CD4-positive, alpha-beta T cell (primary cell): ENCODE results near the gene BIRC5. TPM values are rescaled to one million over a fixed set of nuclear protein-coding genes. Genes with fewer than 3 reads are reported as not detected.

Source experiments
- ATAC-seq: fragments of 200-7000 bp; cut with Tn5 transposase; one replicate; pipeline ENCODE4 v1.10.0; 2022; ENCODE audit warnings: mild to moderate bottlenecking; ENCODE audit not compliant: poor library complexity
- CTCF ChIA-PET: fragments of 350-600 bp; sonication (Branson Sonifier 250); formaldehyde crosslinking; loops from one replicate; lab custom pipeline; 2021; ENCODE audit warnings: antibody characterized with exemption, inconsistent platforms; lab: Charles Lee
- POLR2A ChIA-PET: fragments of 350-600 bp; sonication (Branson Sonifier 250); formaldehyde crosslinking; loops from one replicate; lab custom pipeline; 2021; ENCODE audit warnings: antibody characterized with exemption, inconsistent platforms; lab: Charles Lee
- DNase-seq, 14 experiments: peaks; one replicate each; pipeline ENCODE4 v3.0.0-alpha.2; 2013 to 2020; ENCODE audit warnings: mixed read lengths in 2 of 14
- H3K27ac ChIP-seq, 2 donors: one replicate each; pipeline versions ENCODE4 v1.5.1 to v1.7.0; 2013; ENCODE audit warnings: low read length in 2 of 2, low read depth in 1 of 2, mild to moderate bottlenecking in 1 of 2
- H3K27me3 ChIP-seq, 2 experiments: 1 replicate in 1 of 2; 2 replicates in 1 of 2; pipeline versions ENCODE4 v1.6.1 to v1.7.0; 2013; ENCODE audit warnings: low read length in 2 of 2, control low read depth in 1 of 2, mild to moderate bottlenecking in 1 of 2, moderate library complexity in 1 of 2; ENCODE audit not compliant: insufficient read depth in 2 of 2, control insufficient read depth in 1 of 2
- H3K36me3 ChIP-seq: one replicate; pipeline ENCODE4 v1.6.1; 2013; ENCODE audit warnings: low read length, control low read depth; ENCODE audit not compliant: insufficient read depth
- H3K4me1 ChIP-seq: one replicate; pipeline ENCODE4 v1.6.1; 2013; ENCODE audit warnings: low read length, control low read depth; ENCODE audit not compliant: insufficient read depth
- H3K4me3 ChIP-seq: one replicate; pipeline ENCODE4 v1.5.1; 2013; ENCODE audit warnings: mild to moderate bottlenecking, low read length, moderate library complexity
- H3K9me3 ChIP-seq, 2 experiments: 1 replicate in 1 of 2; 2 replicates in 1 of 2; pipeline versions ENCODE4 v1.6.1 to v1.7.0; 2013; ENCODE audit warnings: low read length in 2 of 2, mild to moderate bottlenecking in 2 of 2, control low read depth in 1 of 2, moderate library complexity in 1 of 2; ENCODE audit not compliant: control insufficient read depth in 1 of 2, insufficient read depth in 1 of 2
- H3K27ac Mint-ChIP-seq: one replicate; pipeline ENCODE4 v1.8.0; 2020; ENCODE audit warnings: mixed read lengths
- H3K27me3 Mint-ChIP-seq: one replicate; pipeline ENCODE4 v1.8.0; 2021; ENCODE audit warnings: mixed read lengths
- H3K36me3 Mint-ChIP-seq: one replicate; pipeline ENCODE4 v1.8.0; 2021; ENCODE audit warnings: low read depth, mixed read lengths
- H3K4me1 Mint-ChIP-seq: one replicate; pipeline ENCODE4 v1.8.0; 2021; ENCODE audit warnings: low read depth, mixed read lengths
- H3K4me3 Mint-ChIP-seq: one replicate; pipeline ENCODE4 v1.8.0; 2020; ENCODE audit warnings: mild to moderate bottlenecking, mixed read lengths
- H3K9me3 Mint-ChIP-seq: one replicate; pipeline ENCODE4 v1.8.0; 2020; ENCODE audit warnings: mixed read lengths
- CTCF ChIP-seq: fragments of 200-600 bp; IDR thresholded peaks from one replicate; pipeline ENCODE4 v1.8.0; 2022; ENCODE audit warnings: antibody characterized with exemption, mild to moderate bottlenecking
- intact Hi-C, 2 experiments: fragments of 100-400 bp; cut with DNase I in 1 of 2; cut with micrococcal nuclease in 1 of 2; formaldehyde crosslinking; loops; one replicate each; pipeline versions ENCODE4 v1.15.1 to v1.9.0; 2023 to 2025; cut with DNase I, micrococcal nuclease
- total RNA-seq, 174 experiments: library from RNA in 2 of 174; stranded (reverse) in 2 of 174; gene quantifications; one replicate each; pipeline ENCODE4 v1.2.3 and lab custom pipeline; 2021 to 2026

BIRC5 gene
- total RNA-seq, 2 experiments from 2014 or later = 0.39 to 0.41 TPM

- Mint-ChIP-seq H3K27me3 (no peaks in the 10 kb centered on the region), H3K9me3 (no peaks in the 10 kb centered on the region), H3K36me3 (peaks cover 30% of the 10 kb centered on the region), H3K4me1 (peaks cover 25% of the 10 kb centered on the region), H3K27ac (no peak overlapping the region), H3K4me3 (no peak overlapping the region)
- Histone ChIP-seq H3K27me3 (no peaks in the 10 kb centered on the region), H3K4me3 (no peak overlapping the region), H3K4me1 (peaks cover 45% of the 10 kb centered on the region), H3K9me3 (no peaks in the 10 kb centered on the region), H3K27ac (no peak overlapping the region), H3K36me3 (peaks cover 13% of the 10 kb centered on the region)
- CTCF ChIA-PET = interaction anchor here (0.5 kb wide), 1 partner anchor 55 kb away, joined by 3 read pairs; no protein-coding TSS in a partner anchor
- ATAC-seq = no peak
- POLR2A ChIA-PET = no interaction called here
- no peak for DNase-seq
- intact Hi-C loops = no loop called here
- no peak for TF ChIP-seq CTCF
Observed at GRCh38 chr17:78248051-78248914, 34.2 kb downstream of the BIRC5 start.

- Histone ChIP-seq H3K27me3 (no peaks in the 10 kb centered on the region), H3K27ac (no peak overlapping the region), H3K4me1 (peaks cover 53% of the 10 kb centered on the region), H3K4me3 (no peak overlapping the region), H3K36me3 (peaks cover 13% of the 10 kb centered on the region), H3K9me3 (no peaks in the 10 kb centered on the region)
- no peak overlapping the region for H3K27ac Mint-ChIP-seq
- H3K9me3 Mint-ChIP-seq = no peaks in the 10 kb centered on the region
- no peaks in the 10 kb centered on the region for H3K27me3 Mint-ChIP-seq
- DNase-seq (no peak), ATAC-seq (no peak)
- no peak for TF ChIP-seq CTCF
- CTCF ChIA-PET = interaction anchor here (0.5 to 4.2 kb wide), 2 partner anchors 56 to 173 kb away, joined by 3 to 35 read pairs; no protein-coding TSS in a partner anchor
- H3K4me3 Mint-ChIP-seq = no peak overlapping the region
- peaks cover 33% of the 10 kb centered on the region for H3K4me1 Mint-ChIP-seq
- H3K36me3 Mint-ChIP-seq = peaks cover 31% of the 10 kb centered on the region
- intact Hi-C loops = no loop called here
- POLR2A ChIA-PET = interaction anchor here (0.6 to 3.2 kb wide), 3 partner anchors 13 to 173 kb away, joined by 3 to 24 read pairs (median 3); no protein-coding TSS in a partner anchor
Observed at GRCh38 chr17:78249074-78249817, 35.2 kb downstream of the BIRC5 start.
